Adrenal gland (tissue), 5 donors: ENCODE results near the gene TNRC18.

Experiments
- CTCF ChIP-seq, 6 experiments: fragments of 450-650 bp in 4 of 6; fragments of 200-600 bp in 2 of 6; sonication (generic) in 1 of 6; IDR thresholded peaks; 1 replicate in 5 of 6; 2 replicates in 1 of 6; pipeline versions ENCODE4 v1.5.1 to v1.8.0; 2016 to 2021; ENCODE audit warnings: antibody characterized with exemption in 6 of 6, mild to moderate bottlenecking in 2 of 6, moderate library complexity in 1 of 6
- POLR2A ChIP-seq, 2 donors: fragments of 450-650 bp; IDR thresholded peaks; one replicate each; pipeline ENCODE4 v1.6.1; 2017; ENCODE audit warnings: antibody characterized with exemption in 2 of 2, mild to moderate bottlenecking in 2 of 2, moderate library complexity in 1 of 2
- donor health status: DM: no; HTN: no; CAD: no.

GRCh38 chr7:5362466-5362865 lies 61.2 kb downstream of the TNRC18 start:
- TF ChIP-seq CTCF (IDR thresholded peaks at IDR 0.05): no peak
- TF ChIP-seq POLR2A (IDR thresholded peaks at IDR 0.05): no peak
